B cell (primary cell): ENCODE data around the gene MOB3A. TPM values are rescaled to one million over a fixed set of nuclear protein-coding genes. Genes with fewer than 3 reads are reported as not detected.
A peak's percentile ranks its signal among the peaks of the same experiment; 100 is the strongest.

Experiments
- ATAC-seq: fragments of 200-7000 bp; cut with Tn5 transposase; one replicate; pipeline ENCODE4 v1.10.0; 2021; ENCODE audit warnings: low read depth, mild to moderate bottlenecking, moderate number of reproducible peaks, moderate library complexity
- CTCF ChIA-PET: fragments of 350-600 bp; sonication (Branson Sonifier 250); formaldehyde crosslinking; loops from one replicate; lab custom pipeline; 2021; ENCODE audit warnings: antibody characterized with exemption, inconsistent platforms; lab: Charles Lee
- POLR2A ChIA-PET: fragments of 350-600 bp; sonication (Branson Sonifier 250); formaldehyde crosslinking; loops from one replicate; lab custom pipeline; 2021; ENCODE audit warnings: antibody characterized with exemption; lab: Charles Lee
- DNase-seq: peaks from one replicate; pipeline ENCODE4 v3.0.0; 2013
- H2AFZ ChIP-seq: 2 replicates; pipeline ENCODE4 v1.6.1; 2012; ENCODE audit warnings: mild to moderate bottlenecking, low read depth, low read length; ENCODE audit not compliant: insufficient read depth, poor library complexity, severe bottlenecking
- H3K27ac ChIP-seq, 2 donors: 1 replicate in 1 of 2; 2 replicates in 1 of 2; pipeline ENCODE4 v1.5.1; 2012 to 2013; ENCODE audit warnings: low read length in 2 of 2, mild to moderate bottlenecking in 2 of 2, moderate library complexity in 1 of 2
- H3K27me3 ChIP-seq, 4 experiments: fragments of 200-600 bp in 1 of 4; sonication (generic) in 1 of 4; replicated peaks in 1 of 4; 1 replicate in 2 of 4; 2 replicates in 2 of 4; pipeline versions ENCODE4 v1.6.1 to v1.7.0; 2013 to 2016; ENCODE audit warnings: low read length in 3 of 4, mild to moderate bottlenecking in 2 of 4, mixed read lengths in 1 of 4, moderate library complexity in 1 of 4; ENCODE audit not compliant: insufficient read depth in 4 of 4, control insufficient read depth in 3 of 4; ENCODE audit errors: control extremely low read depth in 1 of 4
- H3K36me3 ChIP-seq, 2 experiments: replicated peaks in 1 of 2; 1 replicate in 1 of 2; 2 replicates in 1 of 2; pipeline versions ENCODE4 v1.6.1 to v1.7.1; 2013; ENCODE audit warnings: low read length in 1 of 2; ENCODE audit not compliant: insufficient read depth in 2 of 2, control insufficient read depth in 1 of 2; ENCODE audit errors: control extremely low read depth in 1 of 2, extremely low read depth in 1 of 2
- H3K4me1 ChIP-seq, 2 donors: fragments of 200-600 bp in 1 of 2; sonication (generic) in 1 of 2; 1 replicate in 1 of 2; 2 replicates in 1 of 2; pipeline versions ENCODE4 v1.5.1 to v1.6.1; 2013 to 2017; ENCODE audit warnings: low read length in 2 of 2; ENCODE audit not compliant: control insufficient read depth in 2 of 2, insufficient read depth in 2 of 2
- H3K4me2 ChIP-seq: replicated peaks from 2 replicates; pipeline ENCODE3; 2012; ENCODE audit warnings: mild to moderate bottlenecking, low read depth, low read length; ENCODE audit not compliant: poor library complexity, severe bottlenecking
- H3K4me3 ChIP-seq, 5 experiments: fragments of 200-600 bp in 1 of 5; sonication (generic) in 1 of 5; 1 replicate in 3 of 5; 2 replicates in 2 of 5; pipeline versions ENCODE4 v1.5.1 to v1.7.0; 2011 to 2016; ENCODE audit warnings: low read length in 4 of 5, mild to moderate bottlenecking in 4 of 5, low read depth in 2 of 5, control low read depth in 1 of 5, moderate library complexity in 1 of 5; ENCODE audit not compliant: insufficient read depth in 1 of 5; ENCODE audit errors: control extremely low read depth in 1 of 5, extremely low read depth in 1 of 5
- H3K79me2 ChIP-seq: fragments of 200-600 bp; sonication (generic); one replicate; pipeline ENCODE4 v1.6.0; 2016; ENCODE audit warnings: low read length; ENCODE audit not compliant: control insufficient read depth, insufficient read depth
- H3K9ac ChIP-seq: fragments of 200-600 bp; sonication (generic); 2 replicates; pipeline ENCODE4 v1.6.1; 2017; ENCODE audit warnings: mild to moderate bottlenecking, low read length, moderate library complexity
- H3K9me3 ChIP-seq, 3 donors: one replicate each; pipeline versions ENCODE4 v1.6.1 to v1.7.1; 2013; ENCODE audit warnings: low read length in 2 of 3; ENCODE audit not compliant: control insufficient read depth in 2 of 3, insufficient read depth in 1 of 3; ENCODE audit errors: control extremely low read depth in 1 of 3
- H4K20me1 ChIP-seq: 2 replicates; pipeline ENCODE4 v1.6.0; 2012; ENCODE audit warnings: mild to moderate bottlenecking, low read length; ENCODE audit not compliant: insufficient read depth, control insufficient read depth, poor library complexity, severe bottlenecking
- H3K27ac Mint-ChIP-seq: one replicate; pipeline ENCODE4 v1.8.0; 2021; ENCODE audit warnings: mixed read lengths
- H3K27me3 Mint-ChIP-seq: one replicate; pipeline ENCODE4 v1.8.0; 2021; ENCODE audit warnings: mixed read lengths
- H3K4me1 Mint-ChIP-seq: one replicate; pipeline ENCODE4 v1.8.0; 2021; ENCODE audit warnings: mixed read lengths
- H3K4me3 Mint-ChIP-seq: one replicate; pipeline ENCODE4 v1.8.0; 2021; ENCODE audit warnings: mixed read lengths
- H3K9me3 Mint-ChIP-seq: one replicate; pipeline ENCODE4 v1.8.0; 2022; ENCODE audit warnings: mixed read lengths; ENCODE audit not compliant: insufficient read depth
- EZH2 ChIP-seq: IDR thresholded peaks from 2 replicates; pipeline ENCODE4 v1.6.1; 2012; ENCODE audit warnings: borderline replicate concordance, low read depth, mild to moderate bottlenecking, moderate library complexity, low read length; ENCODE audit not compliant: insufficient read depth, poor library complexity, severe bottlenecking
- WGBS: methylation state at CpG from one replicate; pipeline ENCODE4 v1.1.5; 2013; ENCODE audit warnings: missing lambda C conversion rate; ENCODE audit not compliant: insufficient coverage; 5-methylcytosine and 5-hydroxymethylcytosine counted together
- intact Hi-C: fragments of 100-400 bp; cut with micrococcal nuclease; formaldehyde crosslinking; loops from one replicate; pipeline ENCODE4 v1.10.0; 2022
- polyA plus RNA-seq: library from polyadenylated mRNA; depleted of rRNA; stranded (reverse); fragments of >200 nt; gene quantifications from 2 replicates; pipeline ENCODE4 v1.2.3, GENCODE V29; 2012
- total RNA-seq, 2 donors: library from RNA; stranded (reverse); fragments of 120-200 nt in 1 of 2; gene quantifications; 1 replicate in 1 of 2; 2 replicates in 1 of 2; pipeline versions ENCODE4 v1.2.3 to v1.2.4, GENCODE V29; 2013 to 2022
- TF ChIP-seq, protein P1 (sequence below): fragments of 200-600 bp; IDR thresholded peaks from one replicate; pipeline ENCODE4 v1.8.0; 2022; ENCODE audit warnings: antibody characterized with exemption, mild to moderate bottlenecking

MOB3A gene
- total and polyA plus RNA-seq, 2 donors (not counting 1 experiment from before 2014, with no cell fraction given): 190 to 228 TPM

DNA sequence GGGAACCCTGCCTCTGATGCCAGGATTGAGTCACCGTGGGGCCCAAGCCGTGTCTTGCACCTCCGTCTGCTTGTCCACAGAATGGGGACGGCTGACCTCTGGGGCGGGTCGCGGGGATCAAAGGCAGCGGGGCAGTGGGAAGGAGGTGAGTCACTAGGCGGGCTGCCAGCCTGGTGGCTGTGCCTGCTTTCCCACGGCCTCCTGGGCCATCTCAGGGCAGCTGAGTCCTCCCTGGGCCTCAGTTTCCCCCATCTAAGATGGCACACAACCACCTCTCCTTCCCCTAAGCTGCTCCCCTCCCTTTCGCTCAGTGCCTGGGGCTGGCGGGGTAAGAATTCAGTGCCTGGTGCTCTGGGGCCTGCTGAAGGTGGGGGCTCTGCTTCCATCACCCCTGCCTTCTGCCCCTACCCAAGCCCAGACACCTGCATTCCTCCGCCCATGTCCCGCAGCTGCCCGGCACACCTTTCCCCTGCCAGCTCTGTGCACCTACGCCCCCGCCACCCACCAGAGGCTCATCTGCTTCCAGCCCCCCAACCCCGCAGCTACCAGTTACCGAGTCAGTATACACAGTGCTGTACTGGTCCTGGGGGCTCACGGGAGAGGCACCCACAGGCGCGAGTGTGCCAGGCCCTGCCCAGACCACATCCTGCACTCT lies 48.5 kb downstream of the MOB3A start:
- ChIA-PET CTCF (interaction anchor here (1.0 kb wide), 1 partner anchor 28 kb away, joined by 4 read pairs; no protein-coding TSS in a partner anchor), POLR2A (interaction anchor here (1.3 to 8.2 kb wide), 4 partner anchors 9 to 143 kb away, joined by 3 to 111 read pairs (median 36); partner anchors contain the start of genes ADAT3, IZUMO4, MOB3A and SCAMP4)
- intact Hi-C loops: no loop called here
- no peak overlapping the region for H3K9ac ChIP-seq
- TF ChIP-seq, protein P1, sequence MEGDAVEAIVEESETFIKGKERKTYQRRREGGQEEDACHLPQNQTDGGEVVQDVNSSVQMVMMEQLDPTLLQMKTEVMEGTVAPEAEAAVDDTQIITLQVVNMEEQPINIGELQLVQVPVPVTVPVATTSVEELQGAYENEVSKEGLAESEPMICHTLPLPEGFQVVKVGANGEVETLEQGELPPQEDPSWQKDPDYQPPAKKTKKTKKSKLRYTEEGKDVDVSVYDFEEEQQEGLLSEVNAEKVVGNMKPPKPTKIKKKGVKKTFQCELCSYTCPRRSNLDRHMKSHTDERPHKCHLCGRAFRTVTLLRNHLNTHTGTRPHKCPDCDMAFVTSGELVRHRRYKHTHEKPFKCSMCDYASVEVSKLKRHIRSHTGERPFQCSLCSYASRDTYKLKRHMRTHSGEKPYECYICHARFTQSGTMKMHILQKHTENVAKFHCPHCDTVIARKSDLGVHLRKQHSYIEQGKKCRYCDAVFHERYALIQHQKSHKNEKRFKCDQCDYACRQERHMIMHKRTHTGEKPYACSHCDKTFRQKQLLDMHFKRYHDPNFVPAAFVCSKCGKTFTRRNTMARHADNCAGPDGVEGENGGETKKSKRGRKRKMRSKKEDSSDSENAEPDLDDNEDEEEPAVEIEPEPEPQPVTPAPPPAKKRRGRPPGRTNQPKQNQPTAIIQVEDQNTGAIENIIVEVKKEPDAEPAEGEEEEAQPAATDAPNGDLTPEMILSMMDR: no peak
- no peak for TF ChIP-seq EZH2
- peaks cover 73% of the 10 kb centered on the region for H3K4me1 Mint-ChIP-seq
- no peaks in the 10 kb centered on the region for H3K27me3 Mint-ChIP-seq
- H3K36me3 ChIP-seq: peaks cover 0 to 68% of the 10 kb centered on the region in 2 experiments
- peak overlapping the region; percentile 92 to 98 for H3K27ac ChIP-seq
- no peaks in the 10 kb centered on the region for H3K27me3 ChIP-seq
- peaks cover 83 to 87% of the 10 kb centered on the region in 2 donors for H3K4me1 ChIP-seq
- peak overlapping the region in 1 of 5 experiments; percentile 9 for H3K4me3 ChIP-seq
- peaks cover 81% of the 10 kb centered on the region for H3K79me2 ChIP-seq
- peak overlapping the region; percentile 72 for H3K27ac Mint-ChIP-seq
- H2AFZ ChIP-seq: no peak overlapping the region
- 70% methylated on average over 21 of the region's 22 CpGs for WGBS
- ATAC-seq (no peak), DNase-seq (no peak)
- peak overlapping the region; percentile 92 for H3K4me2 ChIP-seq
- no peaks in the 10 kb centered on the region for H3K9me3 Mint-ChIP-seq
- H4K20me1 ChIP-seq: peaks cover 82% of the 10 kb centered on the region
- H3K9me3 ChIP-seq: no peaks in the 10 kb centered on the region
- peak overlapping the region; percentile 99 for H3K4me3 Mint-ChIP-seq

DNA sequence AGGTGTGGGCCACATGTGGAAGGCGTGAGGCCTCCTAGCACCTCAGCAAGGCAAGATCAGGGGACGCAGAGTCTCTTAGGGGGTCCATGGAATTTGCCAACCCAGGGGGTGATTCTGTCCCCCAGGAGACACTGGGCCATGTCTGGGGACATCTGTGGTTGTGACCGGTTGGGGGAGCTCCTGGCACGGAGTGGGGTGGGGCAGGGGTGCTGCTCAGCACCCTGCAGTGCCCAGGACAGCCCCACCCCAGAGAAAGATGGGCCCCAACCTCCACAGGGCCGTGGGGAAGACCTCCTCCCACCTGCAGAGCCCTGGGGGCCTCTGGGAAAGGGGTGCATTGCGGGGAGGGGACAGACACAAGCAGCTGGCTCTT lies 49.1 kb downstream of the MOB3A start:
- Histone ChIP-seq H3K27ac (peak overlapping the region; percentile 0 to 92), H2AFZ (no peak overlapping the region), H3K4me1 (peaks cover 81 to 86% of the 10 kb centered on the region in 2 donors), H3K36me3 (peaks cover 0 to 72% of the 10 kb centered on the region in 2 experiments), H3K4me2 (peak overlapping the region; percentile 92), H3K4me3 (no peak overlapping the region), H4K20me1 (peaks cover 86% of the 10 kb centered on the region), H3K9ac (no peak overlapping the region), H3K27me3 (no peaks in the 10 kb centered on the region), H3K9me3 (no peaks in the 10 kb centered on the region), H3K79me2 (peaks cover 85% of the 10 kb centered on the region)
- ChIA-PET POLR2A (interaction anchor here (1.6 to 8.2 kb wide), 3 partner anchors 40 to 142 kb away, joined by 3 to 111 read pairs (median 69); partner anchors contain the start of genes ADAT3, IZUMO4, MOB3A and SCAMP4), CTCF (interaction anchor here (1.0 kb wide), 1 partner anchor 28 kb away, joined by 4 read pairs; no protein-coding TSS in a partner anchor)
- DNase-seq: peak; percentile 35
- peak overlapping the region; percentile 72 for H3K27ac Mint-ChIP-seq
- peaks cover 72% of the 10 kb centered on the region for H3K4me1 Mint-ChIP-seq
- no peak for ATAC-seq
- no peaks in the 10 kb centered on the region for H3K27me3 Mint-ChIP-seq
- peak overlapping the region; percentile 32 for H3K4me3 Mint-ChIP-seq
- 76% methylated on average over 5 of the region's 6 CpGs for WGBS
- no peaks in the 10 kb centered on the region for H3K9me3 Mint-ChIP-seq
- TF ChIP-seq, protein P1: no peak
- intact Hi-C loops: no loop called here
